EL (cell line): ENCODE measurements around the gene NCSTN.
A peak's percentile ranks its signal among the peaks of the same experiment; 100 is the strongest.
"Not testable (repeated sequence)": the region's sequence is repeated elsewhere in the genome, so short reads cannot be mapped to it uniquely, and the experiment has no call there.

Experiments
- DNase-seq: peaks from one replicate; pipeline ENCODE4 v3.0.0-alpha.2; 2016

NCSTN gene

DNA sequence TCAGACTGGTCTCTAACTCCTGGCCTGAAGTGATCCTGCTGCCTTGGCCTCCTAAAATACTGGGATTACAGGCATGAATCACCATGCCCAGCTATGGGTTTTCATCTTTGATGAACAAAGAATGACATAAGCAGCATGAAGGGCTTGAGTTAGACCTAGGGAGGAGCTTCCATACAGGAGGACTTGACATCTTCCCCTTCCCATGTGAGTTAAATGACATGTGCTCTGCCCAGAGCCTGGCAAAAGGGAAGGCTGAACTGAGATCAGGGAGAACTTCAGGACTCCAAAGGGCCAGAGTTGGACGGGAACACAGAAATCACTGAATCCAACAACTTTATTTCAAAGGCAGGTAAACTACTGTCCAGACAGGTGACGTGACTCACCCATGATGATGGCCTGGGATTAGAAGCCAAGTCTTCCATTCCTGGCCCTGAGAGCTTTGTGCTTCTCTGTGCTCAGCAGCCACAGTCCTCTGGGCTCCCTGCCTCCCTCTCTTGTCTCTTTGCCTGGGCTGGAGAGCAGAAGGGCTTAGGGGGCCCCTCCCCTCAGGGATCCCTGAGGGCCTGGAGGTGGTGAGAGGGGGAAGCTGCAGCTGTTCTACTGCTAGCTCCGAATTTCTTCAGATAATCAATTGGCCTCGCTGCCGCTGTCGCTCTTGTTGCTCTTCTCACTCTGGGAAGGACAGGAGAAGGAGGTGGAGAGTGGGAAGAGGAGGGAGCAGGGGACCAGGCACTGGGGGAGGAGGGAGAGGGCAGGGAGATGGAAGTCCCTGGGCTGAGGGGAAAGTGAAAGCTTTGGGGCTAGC, 31.3 kb downstream of the NCSTN start:
- DNase-seq, result peak; percentile 9

DNA sequence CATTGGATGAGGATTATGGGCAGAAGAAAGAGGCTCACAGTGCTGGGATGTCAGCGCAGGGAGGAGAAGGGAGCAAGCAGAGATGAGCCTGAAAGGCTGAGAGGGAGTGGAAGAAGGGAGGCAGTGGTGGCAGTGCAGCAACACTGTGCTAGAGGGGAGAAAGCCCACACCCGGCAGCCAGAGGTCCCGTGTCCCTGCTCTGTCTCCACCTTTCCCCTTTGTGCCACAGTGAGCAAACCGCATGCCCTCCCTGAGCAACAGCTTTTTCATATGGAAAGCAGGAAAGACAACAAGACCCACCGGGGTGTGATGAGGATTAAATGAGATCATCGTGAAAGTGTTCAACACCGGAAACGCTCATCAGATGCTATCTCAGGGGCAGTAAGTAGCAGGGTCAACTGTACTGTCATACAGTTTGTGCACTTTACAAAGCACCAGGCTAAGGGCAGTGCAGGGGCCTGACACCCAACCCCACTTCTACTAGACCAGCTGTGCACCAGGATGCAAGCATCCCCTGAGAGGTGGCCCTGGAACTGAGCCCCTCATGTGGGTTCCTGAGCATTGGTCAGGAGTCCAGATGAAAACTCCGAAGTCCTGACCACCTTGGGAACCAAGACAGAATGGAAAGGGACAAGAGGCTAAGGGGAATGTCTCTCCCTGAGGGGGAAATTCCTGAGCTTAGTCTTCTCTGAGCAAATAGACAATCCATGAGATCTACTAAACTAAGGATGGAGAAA, 32.8 kb downstream of the NCSTN start:
- DNase-seq, result peak; percentile 84

DNA sequence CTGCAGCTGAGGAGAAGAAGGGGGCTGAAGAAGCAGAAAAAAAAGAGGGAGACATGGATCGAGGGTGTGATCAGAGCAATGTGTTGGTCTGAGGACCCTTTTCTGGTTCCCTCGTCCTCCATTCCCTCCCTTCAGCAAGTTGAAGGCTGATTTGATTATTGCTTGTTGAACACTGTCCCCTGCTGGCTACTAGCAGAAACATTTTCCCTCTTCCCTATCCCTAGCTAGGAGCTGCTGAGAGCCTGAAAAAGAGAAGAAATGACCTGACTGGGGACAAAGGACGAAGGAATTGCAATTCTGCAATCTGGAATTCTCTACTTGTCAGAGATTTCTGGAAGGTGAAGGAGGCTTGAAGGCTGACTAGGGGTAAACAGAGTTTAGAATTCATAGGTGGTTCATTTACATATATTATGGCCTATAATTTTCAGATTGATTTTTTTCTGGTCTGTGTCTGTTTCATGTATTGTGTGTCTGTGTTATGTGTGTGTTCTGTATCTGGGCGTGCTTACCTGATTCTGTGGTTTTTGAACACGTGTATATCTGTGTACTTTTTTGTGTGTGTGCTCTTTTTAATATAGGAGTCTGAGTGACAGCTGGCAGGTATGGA, 33.4 kb downstream of the NCSTN start:
- peak; percentile 73 for DNase-seq

DNA sequence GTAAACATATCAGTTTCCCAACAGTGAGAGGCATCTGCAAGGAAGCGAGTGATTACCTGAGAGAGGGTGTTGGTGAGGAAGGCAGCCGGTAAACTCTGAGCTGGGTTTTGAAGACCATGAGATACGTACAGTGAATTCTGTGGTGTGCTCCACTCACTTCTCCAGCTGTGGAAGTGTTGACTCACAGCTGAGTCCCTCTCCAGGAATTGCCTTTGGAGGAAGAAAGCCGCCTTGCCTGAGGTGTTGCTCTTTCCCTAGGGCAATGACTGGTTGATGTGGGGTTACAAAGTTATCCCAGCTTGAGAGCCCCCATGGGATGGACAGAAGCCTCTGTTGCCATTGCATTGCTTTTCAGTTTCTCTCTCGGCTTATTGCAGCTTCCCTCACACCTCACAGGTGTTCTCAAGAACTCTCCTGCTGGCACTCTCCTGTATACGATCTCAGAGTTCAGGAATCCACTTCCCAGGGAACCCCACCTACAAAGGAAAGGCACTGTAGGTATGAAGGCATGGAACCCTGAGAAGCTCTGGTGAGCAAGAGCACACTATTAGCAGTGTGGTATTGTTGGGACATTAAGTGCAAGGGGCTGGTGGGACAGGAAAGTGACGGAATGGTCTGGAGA, 34.5 kb downstream of the NCSTN start:
- peak; percentile 77 for DNase-seq

DNA sequence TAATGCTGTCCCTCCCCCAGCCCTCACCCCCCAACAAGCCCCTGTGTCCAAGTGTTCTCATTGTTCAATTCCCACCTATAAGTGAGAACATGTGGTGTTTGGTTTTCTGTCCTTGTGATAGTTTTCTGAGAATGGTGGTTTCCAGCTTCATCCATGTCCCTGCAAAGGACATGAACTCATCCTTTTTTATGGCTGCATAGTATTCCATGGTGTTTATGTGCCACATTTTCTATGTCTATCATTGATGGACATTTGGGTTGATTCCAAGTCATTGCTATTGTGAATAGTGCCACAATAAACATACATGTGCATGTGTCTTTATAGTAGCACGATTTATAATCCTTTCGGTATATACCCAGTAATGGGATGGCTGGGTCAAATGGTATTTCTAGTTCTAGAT, 41.6 kb downstream of the NCSTN start:
- DNase-seq, result not testable (repeated sequence)

DNA sequence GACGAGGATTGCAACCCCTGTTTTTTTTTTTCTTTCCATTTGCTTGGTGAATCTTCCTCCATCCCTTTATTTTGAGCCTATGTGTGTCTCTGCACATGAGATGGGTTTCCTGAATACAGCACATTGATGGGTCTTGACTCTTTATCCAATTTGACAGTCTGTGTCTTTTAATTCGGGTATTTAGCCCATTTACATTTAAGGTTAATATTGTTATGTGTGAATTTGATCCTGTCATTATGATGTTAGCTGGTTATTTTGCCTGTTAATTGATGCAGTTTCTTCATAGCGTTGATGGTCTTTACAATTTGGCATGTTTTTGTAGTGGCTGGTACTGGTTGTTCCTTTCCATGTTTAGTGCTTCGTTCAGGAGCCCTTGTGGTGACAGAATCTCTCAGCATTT, 45.2 kb downstream of the NCSTN start:
- not testable (repeated sequence) for DNase-seq

DNA sequence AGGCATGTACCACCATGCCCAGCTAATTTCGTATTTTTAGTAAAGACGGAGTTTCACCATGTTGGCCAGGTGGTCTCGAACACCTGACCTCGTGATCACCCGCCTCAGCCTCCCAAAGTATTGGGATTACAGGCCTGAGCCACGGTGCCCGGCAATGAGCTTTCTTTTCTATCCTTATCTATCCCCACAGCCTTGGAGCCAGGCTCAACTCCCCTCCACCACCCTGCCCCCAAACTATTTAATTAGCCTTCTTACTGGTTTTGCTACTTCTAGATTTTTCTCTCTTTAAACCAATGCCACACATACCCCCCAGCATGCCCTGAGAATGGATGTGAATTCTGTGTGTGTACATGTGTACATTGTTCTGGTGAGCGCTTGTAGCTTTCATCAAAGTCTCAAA, 51.5 kb downstream of the NCSTN start:
- no peak for DNase-seq

DNA sequence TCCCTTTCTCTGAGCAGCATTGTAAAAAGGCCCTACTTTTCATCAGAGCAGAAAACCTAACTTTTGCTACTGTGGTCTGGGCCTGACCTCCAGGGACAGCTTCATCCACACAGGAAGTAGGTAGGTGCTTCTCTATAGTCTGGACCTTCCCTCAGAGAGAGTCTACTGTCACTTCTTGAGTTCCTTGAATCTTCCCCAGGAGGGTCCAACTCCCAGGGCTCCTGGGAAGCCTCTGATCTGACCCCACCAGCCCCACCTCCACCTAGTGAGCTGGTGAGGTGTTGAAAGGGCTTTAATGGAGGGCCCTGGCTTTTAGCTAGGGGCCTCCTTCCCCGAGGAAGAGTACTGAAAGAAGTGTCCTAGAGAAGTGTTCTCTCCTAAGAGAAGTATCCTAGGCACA, 54.5 kb downstream of the NCSTN start:
- no peak for DNase-seq

DNA sequence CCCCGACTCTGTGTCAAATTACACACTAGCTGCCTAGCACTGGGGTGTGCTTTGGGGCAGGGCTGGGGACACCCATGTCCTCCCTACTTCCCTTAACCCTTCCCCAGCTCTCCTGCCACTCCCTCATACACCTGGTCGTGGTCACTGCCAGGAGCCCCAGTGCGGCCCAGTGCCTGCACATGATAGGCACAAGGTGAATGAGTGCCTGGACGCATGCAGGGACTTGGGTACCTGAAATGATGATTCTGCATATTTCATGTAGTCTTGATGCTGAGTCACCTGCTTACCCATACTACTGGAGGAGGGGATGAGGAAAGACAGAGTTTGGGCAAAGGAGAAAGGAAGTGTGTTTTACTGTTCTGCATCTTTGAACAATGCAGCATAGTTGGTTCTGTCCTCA, 55.6 kb downstream of the NCSTN start:
- no peak for DNase-seq

DNA sequence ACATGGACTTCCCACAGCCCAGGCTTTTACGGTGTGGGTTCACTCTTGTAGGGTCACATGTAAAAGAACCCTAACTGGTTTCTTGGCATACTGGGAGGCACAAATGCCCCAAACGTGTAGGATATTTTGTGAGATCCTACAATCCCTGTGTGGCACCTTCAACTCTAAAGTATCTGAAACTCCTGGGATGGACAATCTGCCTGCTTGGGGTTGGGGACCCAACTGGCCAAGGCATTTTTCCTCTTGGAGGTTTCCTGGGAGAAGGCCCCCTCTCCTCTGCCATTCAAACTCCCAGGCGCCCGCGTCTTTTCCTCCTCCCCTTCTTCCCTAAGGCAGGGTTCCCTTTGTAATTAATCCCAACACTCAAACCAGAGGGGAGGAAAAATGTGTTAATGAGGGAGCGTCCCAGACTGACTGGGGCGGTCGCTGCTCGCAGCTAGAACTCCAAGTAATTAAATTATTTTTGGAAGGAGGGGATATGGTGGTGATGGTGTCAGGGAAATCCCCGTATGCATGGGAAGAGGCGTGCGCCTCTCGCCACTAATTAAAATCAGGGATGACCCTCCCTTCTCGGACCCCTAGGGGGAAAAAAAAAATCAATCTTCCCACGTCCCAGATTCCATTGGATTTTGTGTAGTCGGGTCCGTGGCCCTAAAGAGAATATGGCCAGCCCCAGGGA, 56.5 kb downstream of the NCSTN start:
- DNase-seq, result no peak

DNA sequence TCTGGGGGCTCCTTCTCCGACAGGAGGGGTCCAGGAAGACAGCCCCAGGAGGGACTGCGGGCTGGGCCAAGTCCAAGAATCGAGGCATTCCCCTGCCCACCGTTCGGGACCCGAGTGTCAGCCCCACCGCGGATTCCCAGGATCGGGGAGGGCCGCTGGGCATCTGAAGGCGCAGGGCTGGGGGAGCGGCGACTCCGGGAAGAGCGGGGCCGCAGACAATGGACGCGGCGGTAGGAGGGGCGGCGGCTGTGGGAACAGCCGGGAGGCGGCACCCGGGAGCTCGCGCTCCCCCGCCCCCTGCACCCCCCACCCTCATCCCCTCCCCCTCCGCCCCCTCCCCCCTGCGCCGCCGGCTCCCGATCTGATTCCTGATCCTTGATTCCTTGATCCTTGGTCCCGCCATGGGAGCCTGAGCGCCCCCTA, 57.1 kb downstream of the NCSTN start, which contains the start of gene VANGL2:
TSS of gene VANGL2 (plus strand) at position 342 of the 423 bp plus-strand sequence. CDS start 15,274 bp downstream, outside the sequence.
- DNase-seq, result peak; percentile 14

DNA sequence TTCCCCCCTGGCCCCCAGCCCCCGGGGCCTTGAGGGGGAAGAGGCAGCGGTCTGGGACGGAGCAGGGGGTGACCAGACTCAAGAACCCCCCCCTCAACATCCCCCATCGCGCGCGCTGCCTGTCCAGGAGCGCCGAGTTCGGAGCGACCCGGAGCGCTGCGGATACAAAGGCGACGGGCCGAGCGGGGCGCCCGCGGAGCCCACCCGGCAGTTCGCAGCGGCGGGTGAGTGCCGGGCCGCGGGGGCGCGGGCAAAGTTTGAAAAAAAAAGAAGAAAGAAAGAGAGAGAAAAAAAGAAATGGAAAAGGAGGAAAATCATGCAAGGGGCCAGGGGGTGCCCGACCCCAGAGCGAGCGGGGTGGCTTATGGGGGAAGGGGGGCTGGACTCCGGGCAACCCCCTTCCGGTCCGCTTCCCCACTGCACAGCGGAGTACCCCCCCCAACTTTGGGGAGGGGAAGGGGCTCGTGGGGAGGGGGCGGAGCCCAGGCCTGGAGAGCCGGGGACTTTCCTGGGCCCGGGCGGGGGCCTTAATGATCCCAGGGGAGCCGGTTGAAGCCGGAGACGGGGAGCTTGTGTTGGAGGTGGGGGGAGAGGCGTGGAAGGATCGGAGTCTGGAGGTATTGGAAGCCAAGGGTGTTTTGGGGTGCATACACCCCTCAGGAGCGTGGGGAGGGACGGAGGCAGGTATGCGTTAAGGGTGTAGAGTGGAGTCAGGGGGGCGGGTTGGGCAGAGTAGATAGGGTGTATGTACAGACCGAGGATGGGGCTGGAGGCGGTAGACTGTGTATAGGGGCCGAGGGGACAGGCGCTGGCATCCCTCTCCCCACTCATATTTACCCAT, 57.7 kb downstream of the NCSTN start:
- DNase-seq, result no peak

DNA sequence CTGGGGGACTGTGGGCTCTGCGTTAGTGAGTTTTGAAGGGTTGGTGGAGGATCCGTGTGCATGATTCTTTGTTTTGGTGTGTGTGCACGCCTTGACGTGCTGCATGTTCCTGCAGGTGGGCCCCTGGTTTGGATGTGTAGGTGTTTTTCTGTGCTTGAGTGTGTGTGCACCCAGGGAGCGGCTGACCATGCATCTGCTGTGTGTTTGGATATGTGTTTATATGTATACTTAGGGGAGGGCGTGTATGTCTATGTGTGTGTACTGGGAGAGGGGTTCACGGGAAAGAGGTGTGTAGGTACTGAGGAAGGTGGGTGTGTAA, 58.3 kb downstream of the NCSTN start:
- DNase-seq, result no peak

DNA sequence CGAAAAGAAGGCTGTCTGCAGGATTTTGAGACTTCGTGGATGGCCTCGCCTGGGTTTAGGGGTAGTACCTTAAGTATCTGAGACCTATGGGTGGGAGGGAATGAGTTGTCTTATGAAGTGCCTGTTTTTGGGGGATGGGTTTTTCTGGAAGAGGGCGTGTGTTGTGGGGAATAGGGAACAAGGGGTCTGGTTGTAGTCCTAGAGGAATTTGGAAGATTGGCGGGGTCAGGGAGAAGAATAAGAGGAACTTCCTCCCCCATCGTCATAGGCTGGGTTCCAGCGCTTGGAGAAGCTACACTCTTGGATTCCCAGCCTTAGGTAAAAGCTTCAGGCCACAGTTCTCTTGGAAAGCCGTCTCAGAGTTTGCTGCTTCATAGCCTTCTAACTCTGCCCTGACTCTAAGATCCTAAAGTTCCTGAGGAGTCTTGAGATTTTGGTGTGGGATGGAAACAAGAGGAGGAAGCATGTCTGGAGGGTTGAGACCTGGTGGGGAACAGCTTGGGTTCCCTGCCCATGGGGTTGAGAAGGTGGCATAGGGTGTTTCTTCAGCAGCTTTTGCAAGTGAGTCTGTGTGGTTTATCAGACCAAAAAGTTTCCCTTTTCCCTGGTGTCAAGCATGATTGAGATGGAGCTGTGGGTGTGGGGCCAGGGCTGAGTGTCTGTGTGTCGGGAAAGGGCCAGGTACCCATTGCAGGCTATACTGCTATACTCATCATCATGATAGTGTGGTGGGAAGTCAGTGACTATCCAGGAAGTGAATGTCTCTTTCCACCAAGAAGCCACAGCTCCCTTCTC, 59.0 kb downstream of the NCSTN start:
- no peak for DNase-seq

DNA sequence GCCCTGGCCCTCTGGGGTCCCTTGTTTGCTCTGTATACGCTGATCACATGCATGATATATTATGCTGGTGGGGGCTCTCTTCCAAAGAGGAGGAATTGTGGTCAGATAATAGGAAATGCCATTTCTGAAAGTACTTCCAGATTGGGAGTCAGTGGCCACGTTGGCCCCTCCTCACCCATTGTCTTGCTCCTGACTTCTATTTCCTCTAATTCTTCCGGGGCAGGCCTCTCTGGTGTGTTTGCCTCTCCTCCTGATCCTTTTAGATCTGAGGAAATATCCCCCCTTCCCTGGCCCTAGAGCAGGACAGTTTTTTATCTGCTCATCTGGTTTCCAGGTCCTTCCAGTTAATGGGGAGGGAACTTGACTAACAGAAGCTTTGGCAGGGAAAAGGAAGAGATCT, 60.1 kb downstream of the NCSTN start:
- DNase-seq, result no peak

DNA sequence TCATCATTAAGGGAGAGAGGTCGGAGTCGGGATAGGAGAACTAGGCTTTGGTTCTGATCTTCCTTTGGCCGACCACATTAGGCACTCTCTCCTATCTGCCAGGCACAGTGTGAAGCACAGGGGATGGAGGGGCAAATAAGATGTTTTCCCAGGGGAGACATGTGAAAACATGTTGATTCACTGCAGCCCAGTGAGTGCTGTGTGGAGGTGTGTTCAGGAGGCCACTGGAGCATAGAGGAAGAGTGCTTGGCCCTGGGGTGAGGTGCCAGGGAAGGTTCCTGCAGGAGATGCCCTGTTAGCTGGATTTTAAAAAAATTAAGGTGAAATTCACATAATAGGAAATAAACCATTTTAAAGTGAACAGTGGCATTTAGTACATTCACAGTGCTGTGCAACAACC, 60.9 kb downstream of the NCSTN start:
- DNase-seq, result no peak

DNA sequence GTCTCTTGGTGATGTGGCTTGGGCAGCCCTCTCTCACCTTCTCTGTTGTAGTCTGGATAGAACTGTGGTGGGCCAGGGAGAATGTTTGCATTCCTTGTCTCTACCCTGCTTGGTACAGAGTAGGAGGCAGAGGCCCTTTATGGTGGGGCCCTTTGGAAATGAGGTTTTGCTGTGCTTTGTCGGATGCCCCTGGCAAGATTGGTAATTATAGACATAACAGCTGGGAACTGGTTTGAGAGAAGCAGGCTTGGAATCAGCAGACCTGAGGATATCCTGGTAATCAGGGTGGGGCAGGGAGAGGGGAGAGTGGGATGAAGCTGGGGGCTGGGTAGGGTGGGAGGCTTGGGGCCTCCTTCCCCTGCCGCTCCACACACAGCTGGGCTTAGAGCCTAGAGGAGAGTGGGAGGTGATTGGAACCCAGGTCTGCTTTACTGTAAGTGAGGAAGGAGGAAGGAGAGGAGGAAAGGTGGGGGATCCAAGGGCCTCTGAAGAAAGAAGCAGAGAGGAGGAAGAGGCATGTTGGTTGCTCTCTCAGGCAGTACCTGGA, 62.2 kb downstream of the NCSTN start:
- DNase-seq, result no peak

DNA sequence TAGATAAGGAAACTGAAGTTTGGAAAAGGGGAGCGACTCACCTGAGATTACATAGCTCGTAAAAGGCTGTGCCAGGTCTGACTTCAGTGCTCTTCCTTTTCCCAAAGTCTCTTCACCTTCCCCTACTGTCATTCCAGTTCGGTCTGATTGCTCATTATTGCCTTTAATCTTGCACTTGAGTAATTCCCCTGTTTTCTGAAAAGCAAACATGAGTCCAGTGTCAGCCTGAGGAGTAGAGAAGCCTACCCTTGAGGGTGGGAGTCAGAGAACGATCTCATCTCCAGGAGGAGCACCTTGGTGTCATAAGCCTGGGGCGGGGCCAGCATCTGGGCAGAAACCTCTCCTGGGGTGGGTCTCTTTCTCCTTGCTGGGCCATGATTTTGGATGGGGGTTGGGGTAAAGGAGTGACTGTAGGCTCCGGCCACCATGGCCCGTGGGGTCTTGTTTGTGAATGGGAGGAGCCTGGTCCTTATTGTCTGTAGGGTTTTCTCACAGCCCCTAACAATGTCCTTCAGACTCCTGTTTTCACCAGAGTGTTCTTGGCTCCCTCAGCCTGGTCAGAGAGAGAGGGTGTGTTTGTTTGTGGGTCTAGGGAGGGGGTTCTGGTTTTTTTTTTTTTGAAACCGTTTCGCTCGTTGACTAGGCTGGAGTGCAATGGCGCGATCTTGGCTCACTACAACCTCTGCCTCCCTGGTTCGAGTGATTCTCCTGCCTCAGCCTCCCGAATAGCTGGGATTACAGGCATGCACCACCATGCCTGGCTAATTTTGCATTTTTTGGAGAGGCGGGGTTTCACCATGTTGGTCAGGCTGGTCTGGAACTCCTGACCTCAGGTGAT, 63.2 kb downstream of the NCSTN start:
- DNase-seq, result no peak

DNA sequence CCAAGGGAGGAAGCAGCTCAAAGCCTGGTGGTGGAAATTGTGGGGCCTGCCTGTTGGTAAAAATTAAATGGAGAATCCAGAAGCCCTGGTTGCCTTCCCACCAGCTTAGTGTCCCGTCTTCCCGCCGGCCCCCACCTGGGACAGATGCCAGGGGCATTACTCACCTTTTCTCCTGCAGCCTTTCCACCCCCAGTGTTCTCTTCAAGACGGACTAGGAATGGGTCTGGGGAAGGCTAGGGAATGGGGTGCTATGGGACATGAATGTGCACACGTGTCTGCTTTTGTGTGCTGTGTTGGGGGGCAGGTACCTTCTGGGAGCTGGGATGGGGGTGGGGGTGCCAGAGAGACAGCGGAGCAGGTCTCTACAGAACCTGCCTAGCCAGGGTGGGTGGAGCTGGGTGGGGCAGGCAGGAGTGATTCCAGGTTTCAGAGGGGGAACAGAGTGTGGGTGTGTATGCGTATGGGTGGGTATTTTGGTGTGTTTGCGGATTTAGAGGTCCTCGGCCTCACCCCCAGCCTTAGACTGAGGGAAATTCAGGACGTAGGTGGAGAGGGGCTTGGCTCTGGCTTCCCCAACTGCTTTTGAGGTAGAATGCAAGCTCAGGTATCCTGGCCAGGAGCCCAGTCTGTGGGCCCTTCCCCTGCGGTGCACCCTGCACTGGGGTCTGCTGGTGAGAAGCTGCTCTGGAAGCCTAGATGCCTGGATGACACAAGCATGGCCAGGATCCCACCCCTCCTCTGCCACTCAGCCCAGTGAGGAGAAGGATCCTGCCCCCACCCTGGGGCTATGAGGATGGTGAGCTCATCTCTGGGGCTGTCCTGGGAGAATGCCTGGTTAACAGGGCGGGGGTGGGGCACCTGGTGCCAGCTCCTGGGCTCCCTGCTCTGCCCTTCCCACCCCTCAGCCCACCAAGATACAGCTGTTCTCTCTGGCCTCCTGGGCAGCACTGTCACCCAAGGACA, 64.9 kb downstream of the NCSTN start:
- peak; percentile 47 for DNase-seq
